ENCODE data around the gene UNKL. TPM values are rescaled to one million over a fixed set of nuclear protein-coding genes. Genes with fewer than 3 reads are reported as not detected.

Gene UNKL
- total RNA-seq, 4 donors from 2014 or later: 15.2 to 86.4 (median 24.2) TPM

DNA sequence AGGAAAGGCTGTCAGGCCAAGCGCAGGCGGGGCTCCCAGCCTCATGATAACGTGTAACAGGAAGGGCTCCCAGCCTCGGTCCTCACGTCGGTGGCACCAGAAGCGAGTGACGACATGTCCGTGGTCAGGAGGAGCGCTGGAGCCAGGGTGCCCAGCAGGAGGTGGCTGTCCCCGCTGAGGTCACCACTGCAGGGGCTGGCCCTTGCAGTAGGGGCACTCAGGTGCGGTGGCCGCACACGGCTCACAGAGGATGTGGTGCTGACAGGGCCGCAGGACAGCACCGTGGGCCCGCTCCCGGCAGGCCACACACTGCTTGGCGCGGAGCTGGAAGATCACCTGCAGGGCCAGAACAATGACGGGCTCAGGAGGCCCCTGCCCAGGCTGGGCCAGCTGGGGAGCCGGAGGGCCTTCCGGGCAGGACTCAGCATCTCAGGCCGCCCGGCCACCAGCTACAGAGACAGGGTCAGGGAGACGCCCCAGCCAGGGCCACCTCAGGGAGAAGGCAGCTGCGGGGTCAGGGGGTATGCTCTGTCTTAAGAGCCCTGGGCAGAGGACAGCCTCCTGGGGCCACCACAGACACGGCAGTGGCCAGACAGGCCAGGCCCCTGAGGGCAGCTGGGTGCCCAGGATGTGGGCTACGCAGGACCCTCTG is 48.3 kb downstream of the UNKL start:
- intact Hi-C loops (cut with DNase I; ENCODE audit: low total_unique reads): no loop called here
- peaks cover 0 to 32% (median 11%) of the 10 kb centered on the region in 4 donors for H3K36me3 ChIP-seq
- H3K4me1 ChIP-seq: no peaks in the 10 kb centered on the region
- TF ChIP-seq, protein P1, sequence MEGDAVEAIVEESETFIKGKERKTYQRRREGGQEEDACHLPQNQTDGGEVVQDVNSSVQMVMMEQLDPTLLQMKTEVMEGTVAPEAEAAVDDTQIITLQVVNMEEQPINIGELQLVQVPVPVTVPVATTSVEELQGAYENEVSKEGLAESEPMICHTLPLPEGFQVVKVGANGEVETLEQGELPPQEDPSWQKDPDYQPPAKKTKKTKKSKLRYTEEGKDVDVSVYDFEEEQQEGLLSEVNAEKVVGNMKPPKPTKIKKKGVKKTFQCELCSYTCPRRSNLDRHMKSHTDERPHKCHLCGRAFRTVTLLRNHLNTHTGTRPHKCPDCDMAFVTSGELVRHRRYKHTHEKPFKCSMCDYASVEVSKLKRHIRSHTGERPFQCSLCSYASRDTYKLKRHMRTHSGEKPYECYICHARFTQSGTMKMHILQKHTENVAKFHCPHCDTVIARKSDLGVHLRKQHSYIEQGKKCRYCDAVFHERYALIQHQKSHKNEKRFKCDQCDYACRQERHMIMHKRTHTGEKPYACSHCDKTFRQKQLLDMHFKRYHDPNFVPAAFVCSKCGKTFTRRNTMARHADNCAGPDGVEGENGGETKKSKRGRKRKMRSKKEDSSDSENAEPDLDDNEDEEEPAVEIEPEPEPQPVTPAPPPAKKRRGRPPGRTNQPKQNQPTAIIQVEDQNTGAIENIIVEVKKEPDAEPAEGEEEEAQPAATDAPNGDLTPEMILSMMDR (IDR thresholded peaks at IDR 0.05): no peak
- no peak for TF ChIP-seq POLR2A (IDR thresholded peaks at IDR 0.05)
- TF ChIP-seq POLR2AphosphoS5 (IDR thresholded peaks at IDR 0.05): no peak
- no peak for TF ChIP-seq EP300 (IDR thresholded peaks at IDR 0.05; ENCODE audit: low read depth)
- no peak overlapping the region for H3K27ac ChIP-seq
- no peak for DNase-seq
- no peak overlapping the region for H3K4me3 ChIP-seq
- H3K9me3 ChIP-seq: no peaks in the 10 kb centered on the region
- WGBS, 2 donors (ENCODE audit: low coverage in 1 of 2): 86% methylated on average over 21 of the region's 29 CpGs; no CpG with 5 or more reads in 1 of the 2 donors
- H3K27me3 ChIP-seq: no peaks in the 10 kb centered on the region
- in situ Hi-C loops (cut with MboI; ENCODE audit: low pct_ligation_motif_present in 1 of 4, low pct_unique_long_range_greater_than_20kb in 1 of 4, low sequenced_read_pairs in 3 of 4): no loop called here

DNA sequence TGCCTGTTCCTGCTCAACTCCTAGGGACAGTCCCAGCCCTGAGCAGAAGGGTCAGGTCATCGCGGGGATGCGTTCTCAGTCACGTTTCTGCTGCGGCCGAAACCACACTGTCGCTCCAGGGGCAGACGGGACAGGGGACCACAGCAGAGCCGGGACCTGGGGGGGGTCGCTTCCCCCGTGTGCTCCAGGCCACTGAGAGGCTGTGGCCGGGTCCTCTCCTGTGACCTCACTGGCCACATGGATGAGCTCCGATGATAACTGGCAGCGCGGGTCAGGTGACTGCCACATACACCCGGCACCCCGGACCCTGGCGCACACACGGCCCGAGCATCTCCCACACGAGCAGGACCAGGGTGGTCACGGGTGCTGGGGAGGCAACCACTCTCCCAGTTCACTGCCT is 50.0 kb downstream of the UNKL start:
- in situ Hi-C loops (cut with MboI; ENCODE audit: low pct_ligation_motif_present in 1 of 4, low pct_unique_long_range_greater_than_20kb in 1 of 4, low sequenced_read_pairs in 3 of 4) (no loop called here), intact Hi-C loops (cut with DNase I; ENCODE audit: low total_unique reads) (no loop called here)
- DNase-seq: no peak
- H3K27ac ChIP-seq: no peak overlapping the region
- TF ChIP-seq EP300 (IDR thresholded peaks at IDR 0.05; ENCODE audit: low read depth): no peak
- TF ChIP-seq POLR2AphosphoS5 (IDR thresholded peaks at IDR 0.05): no peak
- TF ChIP-seq, protein P1 (IDR thresholded peaks at IDR 0.05): no peak
- H3K9me3 ChIP-seq: no peaks in the 10 kb centered on the region
- no peaks in the 10 kb centered on the region for H3K4me1 ChIP-seq
- peaks cover 0 to 25% (median 12%) of the 10 kb centered on the region in 4 donors for H3K36me3 ChIP-seq
- H3K27me3 ChIP-seq: no peaks in the 10 kb centered on the region
- H3K4me3 ChIP-seq: no peak overlapping the region
- WGBS, 2 donors (ENCODE audit: low coverage in 1 of 2): 92% methylated on average over 22 of the region's 22 CpGs; no CpG with 5 or more reads in 1 of the 2 donors

DNA sequence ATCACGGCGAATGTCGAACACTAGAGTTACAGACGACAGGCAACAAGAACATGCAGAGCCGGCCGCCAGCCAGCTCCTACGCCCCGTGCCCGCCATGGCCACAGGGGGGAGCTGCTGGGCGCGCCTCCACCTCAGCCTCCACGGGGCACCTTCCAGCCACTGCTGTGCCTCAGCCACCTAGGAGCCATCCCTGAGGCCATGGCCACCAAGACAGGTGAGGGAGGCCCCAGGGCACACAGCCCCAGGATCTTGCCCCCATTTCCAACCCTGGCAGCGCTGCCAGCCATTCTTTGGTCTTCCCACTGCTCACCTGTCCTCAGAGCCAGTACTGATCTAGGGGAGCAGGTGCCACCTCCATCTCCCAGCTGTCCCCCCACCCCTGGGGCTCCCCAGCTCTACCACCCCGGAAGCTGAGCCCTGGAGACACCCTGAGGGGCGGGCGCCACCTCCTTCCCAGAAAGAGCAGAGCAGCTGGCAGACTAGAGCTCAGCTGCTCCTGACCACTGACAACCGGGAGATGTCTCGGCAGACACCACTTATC is 50.9 kb downstream of the UNKL start:
- H3K9me3 ChIP-seq: no peaks in the 10 kb centered on the region
- no peaks in the 10 kb centered on the region for H3K4me1 ChIP-seq
- in situ Hi-C loops (cut with MboI; ENCODE audit: low pct_ligation_motif_present in 1 of 4, low pct_unique_long_range_greater_than_20kb in 1 of 4, low sequenced_read_pairs in 3 of 4) (no loop called here), intact Hi-C loops (cut with DNase I; ENCODE audit: low total_unique reads) (no loop called here)
- H3K36me3 ChIP-seq: peaks cover 0 to 25% (median 12%) of the 10 kb centered on the region in 4 donors
- TF ChIP-seq EP300 (IDR thresholded peaks at IDR 0.05; ENCODE audit: low read depth) (no peak), POLR2AphosphoS5 (IDR thresholded peaks at IDR 0.05) (no peak), POLR2A (IDR thresholded peaks at IDR 0.05) (no peak)
- TF ChIP-seq, protein P1 (IDR thresholded peaks at IDR 0.05): peak; percentile 70 to 85 (median 78)
- WGBS, 2 donors (ENCODE audit: low coverage in 1 of 2): 43 to 45% methylated on average over 2 to 15 of the region's 18 CpGs
- no peak overlapping the region for H3K27ac ChIP-seq
- no peak overlapping the region for H3K4me3 ChIP-seq
- H3K27me3 ChIP-seq: no peaks in the 10 kb centered on the region
- peak; percentile 65 for DNase-seq

DNA sequence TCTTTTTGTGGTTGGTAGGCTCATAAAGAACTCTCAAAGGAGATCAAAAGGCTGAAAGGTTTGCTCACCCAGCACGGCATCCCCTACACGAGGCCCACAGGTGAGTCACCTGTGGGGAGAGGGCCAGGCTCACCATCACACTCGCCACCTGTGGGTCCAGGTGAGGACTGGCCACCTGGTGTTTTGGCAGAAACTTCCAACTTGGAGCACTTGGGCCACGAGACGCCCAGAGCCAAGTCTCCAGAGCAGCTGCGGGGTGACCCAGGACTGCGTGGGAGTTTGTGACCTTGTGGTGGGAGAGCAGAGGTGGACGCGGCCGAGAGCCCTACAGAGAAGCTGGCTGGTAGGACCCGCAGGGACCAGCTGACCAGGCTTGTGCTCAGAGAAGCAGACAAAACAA is 51.7 kb downstream of the UNKL start:
- Histone ChIP-seq H3K27ac (no peak overlapping the region), H3K36me3 (peaks cover 0 to 25% (median 12%) of the 10 kb centered on the region in 4 donors), H3K4me1 (no peaks in the 10 kb centered on the region), H3K9me3 (no peaks in the 10 kb centered on the region), H3K27me3 (no peaks in the 10 kb centered on the region), H3K4me3 (no peak overlapping the region)
- in situ Hi-C loops (cut with MboI; ENCODE audit: low pct_ligation_motif_present in 1 of 4, low pct_unique_long_range_greater_than_20kb in 1 of 4, low sequenced_read_pairs in 3 of 4) (no loop called here), intact Hi-C loops (cut with DNase I; ENCODE audit: low total_unique reads) (no loop called here)
- no peak for TF ChIP-seq POLR2AphosphoS5 (IDR thresholded peaks at IDR 0.05)
- TF ChIP-seq EP300 (IDR thresholded peaks at IDR 0.05; ENCODE audit: low read depth): no peak
- TF ChIP-seq, protein P1 (IDR thresholded peaks at IDR 0.05): no peak
- DNase-seq: no peak
- WGBS, 2 donors (ENCODE audit: low coverage in 1 of 2): 87 to 90% methylated on average over 5 to 11 of the region's 11 CpGs
